ENCODE data around the gene OSBPL6.

- TF ChIP-seq CTCF (IDR thresholded peaks at IDR 0.05; ENCODE audit: borderline replicate concordance, extremely low read depth, low read length, poor library complexity, severe bottlenecking) (no peak), EZH2 (IDR thresholded peaks at IDR 0.05; ENCODE audit: borderline replicate concordance, low read depth, low read length, severe bottlenecking) (no peak)
Measured at GRCh38 chr2:178225006-178225805, 30.9 kb downstream of the OSBPL6 start.
